Measurements from ENCODE around the gene INPP4A. TPM values are rescaled to one million over a fixed set of nuclear protein-coding genes. Genes with fewer than 3 reads are reported as not detected.

INPP4A gene
- total and polyA plus RNA-seq, 2 of the 13 experiments (the other 11 are each of a cell fraction or from before 2014, with no cell fraction given): 10.1 to 10.9 TPM

GRCh38 chr2:98444436-98445176 is at the start of gene INPP4A (continued):
- TF ChIP-seq ZNF263 (CRISPR knock-in tag; IDR thresholded peaks at IDR 0.05): no peak; the same call in 1 of the 2 replicates
- no peak; the same call in 1 of the 2 replicates for TF ChIP-seq ZBTB49 (CRISPR knock-in tag; IDR thresholded peaks at IDR 0.05; ENCODE audit: borderline replicate concordance)
- no peak for TF ChIP-seq HNRNPH1 (optimal IDR thresholded peaks at IDR 0.05; ENCODE audit: low read depth, low read length)
- no peak for TF ChIP-seq SP140L (CRISPR knock-in tag; IDR thresholded peaks at IDR 0.05; ENCODE audit: borderline replicate concordance)
- TF ChIP-seq ZNF766 (CRISPR knock-in tag; IDR thresholded peaks at IDR 0.05; ENCODE audit: borderline replicate concordance): no peak
- TF ChIP-seq, protein P1, sequence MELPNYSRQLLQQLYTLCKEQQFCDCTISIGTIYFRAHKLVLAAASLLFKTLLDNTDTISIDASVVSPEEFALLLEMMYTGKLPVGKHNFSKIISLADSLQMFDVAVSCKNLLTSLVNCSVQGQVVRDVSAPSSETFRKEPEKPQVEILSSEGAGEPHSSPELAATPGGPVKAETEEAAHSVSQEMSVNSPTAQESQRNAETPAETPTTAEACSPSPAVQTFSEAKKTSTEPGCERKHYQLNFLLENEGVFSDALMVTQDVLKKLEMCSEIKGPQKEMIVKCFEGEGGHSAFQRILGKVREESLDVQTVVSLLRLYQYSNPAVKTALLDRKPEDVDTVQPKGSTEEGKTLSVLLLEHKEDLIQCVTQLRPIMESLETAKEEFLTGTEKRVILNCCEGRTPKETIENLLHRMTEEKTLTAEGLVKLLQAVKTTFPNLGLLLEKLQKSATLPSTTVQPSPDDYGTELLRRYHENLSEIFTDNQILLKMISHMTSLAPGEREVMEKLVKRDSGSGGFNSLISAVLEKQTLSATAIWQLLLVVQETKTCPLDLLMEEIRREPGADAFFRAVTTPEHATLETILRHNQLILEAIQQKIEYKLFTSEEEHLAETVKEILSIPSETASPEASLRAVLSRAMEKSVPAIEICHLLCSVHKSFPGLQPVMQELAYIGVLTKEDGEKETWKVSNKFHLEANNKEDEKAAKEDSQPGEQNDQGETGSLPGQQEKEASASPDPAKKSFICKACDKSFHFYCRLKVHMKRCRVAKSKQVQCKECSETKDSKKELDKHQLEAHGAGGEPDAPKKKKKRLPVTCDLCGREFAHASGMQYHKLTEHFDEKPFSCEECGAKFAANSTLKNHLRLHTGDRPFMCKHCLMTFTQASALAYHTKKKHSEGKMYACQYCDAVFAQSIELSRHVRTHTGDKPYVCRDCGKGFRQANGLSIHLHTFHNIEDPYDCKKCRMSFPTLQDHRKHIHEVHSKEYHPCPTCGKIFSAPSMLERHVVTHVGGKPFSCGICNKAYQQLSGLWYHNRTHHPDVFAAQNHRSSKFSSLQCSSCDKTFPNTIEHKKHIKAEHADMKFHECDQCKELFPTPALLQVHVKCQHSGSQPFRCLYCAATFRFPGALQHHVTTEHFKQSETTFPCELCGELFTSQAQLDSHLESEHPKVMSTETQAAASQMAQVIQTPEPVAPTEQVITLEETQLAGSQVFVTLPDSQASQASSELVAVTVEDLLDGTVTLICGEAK (IDR thresholded peaks at IDR 0.05): no peak
- TF ChIP-seq, protein P1 (CRISPR knock-in tag; IDR thresholded peaks at IDR 0.05): peak; percentile 49
- no peak for TF ChIP-seq ZFP41 (CRISPR knock-in tag; IDR thresholded peaks at IDR 0.05; ENCODE audit: borderline replicate concordance)
- TF ChIP-seq, protein P2, sequence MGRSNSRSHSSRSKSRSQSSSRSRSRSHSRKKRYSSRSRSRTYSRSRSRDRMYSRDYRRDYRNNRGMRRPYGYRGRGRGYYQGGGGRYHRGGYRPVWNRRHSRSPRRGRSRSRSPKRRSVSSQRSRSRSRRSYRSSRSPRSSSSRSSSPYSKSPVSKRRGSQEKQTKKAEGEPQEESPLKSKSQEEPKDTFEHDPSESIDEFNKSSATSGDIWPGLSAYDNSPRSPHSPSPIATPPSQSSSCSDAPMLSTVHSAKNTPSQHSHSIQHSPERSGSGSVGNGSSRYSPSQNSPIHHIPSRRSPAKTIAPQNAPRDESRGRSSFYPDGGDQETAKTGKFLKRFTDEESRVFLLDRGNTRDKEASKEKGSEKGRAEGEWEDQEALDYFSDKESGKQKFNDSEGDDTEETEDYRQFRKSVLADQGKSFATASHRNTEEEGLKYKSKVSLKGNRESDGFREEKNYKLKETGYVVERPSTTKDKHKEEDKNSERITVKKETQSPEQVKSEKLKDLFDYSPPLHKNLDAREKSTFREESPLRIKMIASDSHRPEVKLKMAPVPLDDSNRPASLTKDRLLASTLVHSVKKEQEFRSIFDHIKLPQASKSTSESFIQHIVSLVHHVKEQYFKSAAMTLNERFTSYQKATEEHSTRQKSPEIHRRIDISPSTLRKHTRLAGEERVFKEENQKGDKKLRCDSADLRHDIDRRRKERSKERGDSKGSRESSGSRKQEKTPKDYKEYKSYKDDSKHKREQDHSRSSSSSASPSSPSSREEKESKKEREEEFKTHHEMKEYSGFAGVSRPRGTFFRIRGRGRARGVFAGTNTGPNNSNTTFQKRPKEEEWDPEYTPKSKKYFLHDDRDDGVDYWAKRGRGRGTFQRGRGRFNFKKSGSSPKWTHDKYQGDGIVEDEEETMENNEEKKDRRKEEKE (IDR thresholded peaks at IDR 0.05): no peak
- no peak; the same call in 1 of the 2 replicates for TF ChIP-seq ZNF367 (CRISPR knock-in tag; IDR thresholded peaks at IDR 0.05; ENCODE audit: borderline replicate concordance)
- peak; percentile 96 for TF ChIP-seq ZBTB7A (CRISPR knock-in tag; IDR thresholded peaks at IDR 0.05)
- TF ChIP-seq SSRP1 (CRISPR knock-in tag; IDR thresholded peaks at IDR 0.05): no peak
- TF ChIP-seq NFE2 (CRISPR knock-in tag; IDR thresholded peaks at IDR 0.05): no peak
- TF ChIP-seq RFX1 (IDR thresholded peaks at IDR 0.05): no peak
